Small intestine (tissue), 7 donors: Measurements from ENCODE around the gene PITHD1. TPM values are rescaled to one million over a fixed set of nuclear protein-coding genes. Genes with fewer than 3 reads are reported as not detected.

ENCODE experiments used
- DNase-seq, 2 donors: peaks; one replicate each; pipeline versions ENCODE4 v3.0.0 to v3.0.0-alpha.2; 2013
- FAIRE-seq: peaks from 2 replicates; lab custom pipeline; 2012; peaks lifted over from hg19 to GRCh38; lab: Jason Lieb, UNC
- H3K27ac ChIP-seq, 3 donors: one replicate each; pipeline ENCODE4 v1.5.1; 2013; ENCODE audit warnings: low read length in 2 of 3, mild to moderate bottlenecking in 2 of 3, control low read depth in 1 of 3, inconsistent platforms in 1 of 3, low read depth in 1 of 3, moderate library complexity in 1 of 3
- H3K27me3 ChIP-seq, 3 donors: one replicate each; pipeline ENCODE4 v1.6.1; 2013; ENCODE audit warnings: low read length in 3 of 3, inconsistent platforms in 1 of 3; ENCODE audit not compliant: control insufficient read depth in 3 of 3, insufficient read depth in 3 of 3
- H3K36me3 ChIP-seq, 3 donors: one replicate each; pipeline ENCODE4 v1.6.1; 2013; ENCODE audit warnings: low read length in 3 of 3, inconsistent platforms in 1 of 3, low read depth in 1 of 3, mild to moderate bottlenecking in 1 of 3, moderate library complexity in 1 of 3; ENCODE audit not compliant: control insufficient read depth in 3 of 3, insufficient read depth in 2 of 3
- H3K4me1 ChIP-seq, 3 donors: one replicate each; pipeline ENCODE4 v1.6.1; 2013; ENCODE audit warnings: low read length in 2 of 3, inconsistent platforms in 1 of 3, low read depth in 1 of 3, mild to moderate bottlenecking in 1 of 3, moderate library complexity in 1 of 3; ENCODE audit not compliant: control insufficient read depth in 3 of 3, insufficient read depth in 2 of 3
- H3K4me3 ChIP-seq, 3 donors: one replicate each; pipeline ENCODE4 v1.5.1; 2013; ENCODE audit warnings: low read length in 3 of 3, control low read depth in 1 of 3, inconsistent platforms in 1 of 3, low read depth in 1 of 3, mild to moderate bottlenecking in 1 of 3, moderate library complexity in 1 of 3
- H3K9me3 ChIP-seq, 2 donors: one replicate each; pipeline ENCODE4 v1.6.1; 2013; ENCODE audit warnings: low read depth in 1 of 2, low read length in 1 of 2; ENCODE audit not compliant: control insufficient read depth in 2 of 2, insufficient read depth in 1 of 2
- WGBS, 3 donors: extraction: QIAGEN DNeasy Blood & Tissue Kit; methylation state at CpG; one replicate each; pipeline ENCODE4 v1.1.7; 2013; 5-methylcytosine and 5-hydroxymethylcytosine counted together
- polyA plus RNA-seq, 4 donors: library from polyadenylated mRNA; stranded (reverse) in 3 of 4; unstranded in 1 of 4; fragments of 200-250 nt in 3 of 4; fragments of 120-200 nt in 1 of 4; gene quantifications; one replicate each; pipeline versions ENCODE4 v1.2.1 to v1.2.3, GENCODE V29; 2013
- donor health status: healthy with polysubstance abuse.
- donor health status: control.
- donor health status: control.
- donor health status: Bipolar disorder and iron deficiency.
- donor health status: healthy.

The PITHD1 gene
- polyA plus RNA-seq, 4 donors, result 32.4 to 60.1 (median 48.4) TPM

GRCh38 chr1:23803674-23804073 is 25.5 kb downstream of the PITHD1 start:
- Histone ChIP-seq H3K36me3 (peaks cover 0 to 70% (median 2%) of the 10 kb centered on the region in 3 donors), H3K9me3 (no peaks in the 10 kb centered on the region), H3K4me1 (peaks cover 0 to 25% (median 0%) of the 10 kb centered on the region in 3 donors), H3K4me3 (no peak overlapping the region), H3K27ac (no peak overlapping the region), H3K27me3 (no peaks in the 10 kb centered on the region)
- no peak for FAIRE-seq
- 93 to 98% (median 97%) methylated on average over 5 of the region's 5 CpGs for WGBS, 3 donors
- DNase-seq, result no peak

- Histone ChIP-seq H3K9me3 (no peaks in the 10 kb centered on the region), H3K4me1 (peaks cover 0 to 19% (median 0%) of the 10 kb centered on the region in 3 donors), H3K27me3 (no peaks in the 10 kb centered on the region), H3K36me3 (peaks cover 0 to 63% (median 2%) of the 10 kb centered on the region in 3 donors), H3K4me3 (no peak overlapping the region), H3K27ac (no peak overlapping the region)
- WGBS, 3 donors, result 79 to 89% (median 87%) methylated on average over 7 of the region's 7 CpGs
- no peak for FAIRE-seq
- no peak for DNase-seq
These were observed 26.1 kb downstream of the PITHD1 start for GRCh38 chr1:23804183-23804835.

GRCh38 chr1:23805025-23805424 is 26.8 kb downstream of the PITHD1 start:
- FAIRE-seq (no peak), DNase-seq (no peak)
- Histone ChIP-seq H3K27ac (no peak overlapping the region), H3K9me3 (no peaks in the 10 kb centered on the region), H3K4me1 (peaks cover 0 to 25% (median 0%) of the 10 kb centered on the region in 3 donors), H3K27me3 (no peaks in the 10 kb centered on the region), H3K4me3 (no peak overlapping the region), H3K36me3 (peaks cover 0 to 65% (median 2%) of the 10 kb centered on the region in 3 donors)
- 86 to 93% (median 91%) methylated on average over 2 of the region's 2 CpGs for WGBS, 3 donors

GRCh38 chr1:23806280-23806679 is 28.1 kb downstream of the PITHD1 start:
- DNase-seq (no peak), FAIRE-seq (no peak)
- Histone ChIP-seq H3K4me3 (no peak overlapping the region), H3K27ac (no peak overlapping the region), H3K27me3 (no peaks in the 10 kb centered on the region), H3K36me3 (peaks cover 0 to 76% (median 2%) of the 10 kb centered on the region in 3 donors), H3K4me1 (peaks cover 0 to 37% (median 0%) of the 10 kb centered on the region in 3 donors), H3K9me3 (no peaks in the 10 kb centered on the region)
- 72 to 84% (median 83%) methylated on average over 6 of the region's 6 CpGs for WGBS, 3 donors

- WGBS, 3 donors, result 51 to 76% (median 55%) methylated on average over 3 of the region's 3 CpGs
- FAIRE-seq (no peak), DNase-seq (no peak)
- Histone ChIP-seq H3K27me3 (no peaks in the 10 kb centered on the region), H3K4me1 (peaks cover 0 to 27% (median 0%) of the 10 kb centered on the region in 3 donors), H3K4me3 (no peak overlapping the region), H3K27ac (no peak overlapping the region), H3K36me3 (peaks cover 0 to 78% (median 2%) of the 10 kb centered on the region in 3 donors), H3K9me3 (no peaks in the 10 kb centered on the region)
These were observed 29.2 kb downstream of the PITHD1 start for GRCh38 chr1:23807453-23807852.

- Histone ChIP-seq H3K4me3 (no peak overlapping the region), H3K9me3 (no peaks in the 10 kb centered on the region), H3K36me3 (peaks cover 0 to 75% (median 2%) of the 10 kb centered on the region in 3 donors), H3K4me1 (peaks cover 0 to 27% (median 0%) of the 10 kb centered on the region in 3 donors), H3K27ac (peak overlapping the region; percentile 7 to 62 (median 43)), H3K27me3 (no peaks in the 10 kb centered on the region)
- peak; percentile 89 to 94 for DNase-seq
- 10 to 19% (median 15%) methylated on average over 6 of the region's 6 CpGs for WGBS, 3 donors
- FAIRE-seq, result no peak
These were observed 31.5 kb downstream of the PITHD1 start for GRCh38 chr1:23809751-23810171.

- H3K9me3 ChIP-seq, result no peaks in the 10 kb centered on the region
- peak overlapping the region in 2 of 3 donors; percentile 22 to 62 for H3K27ac ChIP-seq
- H3K36me3 ChIP-seq, result peaks cover 0 to 76% (median 2%) of the 10 kb centered on the region in 3 donors
- H3K4me1 ChIP-seq, result peaks cover 0 to 22% (median 0%) of the 10 kb centered on the region in 3 donors
- 7 to 43% (median 29%) methylated on average over 3 of the region's 3 CpGs for WGBS, 3 donors
- no peak overlapping the region for H3K4me3 ChIP-seq
- FAIRE-seq (no peak), DNase-seq (peak; percentile 80 to 85)
- no peaks in the 10 kb centered on the region for H3K27me3 ChIP-seq
These were observed 32.8 kb downstream of the PITHD1 start for GRCh38 chr1:23810818-23811540.

- H3K36me3 ChIP-seq, result peaks cover 3 to 78% (median 6%) of the 10 kb centered on the region in 3 donors
- H3K27me3 ChIP-seq, result no peaks in the 10 kb centered on the region
These were observed 35.8 kb downstream of the PITHD1 start for GRCh38 chr1:23814016-23814415.

More at GRCh38 chr1:23814016-23814415, 35.8 kb downstream of the PITHD1 start:
- DNase-seq (no peak), FAIRE-seq (no peak)
- WGBS, 3 donors, result 96 to 98% (median 97%) methylated on average over 4 of the region's 4 CpGs
- H3K4me1 ChIP-seq, result peaks cover 0 to 18% (median 0%) of the 10 kb centered on the region in 3 donors
- no peak overlapping the region for H3K27ac ChIP-seq
- no peak overlapping the region for H3K4me3 ChIP-seq
- H3K9me3 ChIP-seq, result no peaks in the 10 kb centered on the region
